Ishikawa (cell line): ENCODE measurements around the gene NDUFB3.

Source experiments
- EGR1 ChIP-seq: IDR thresholded peaks from 2 replicates; pipeline ENCODE4 v1.6.1; 2012
- EP300 ChIP-seq: IDR thresholded peaks from 2 replicates; pipeline ENCODE4 v1.6.1; 2012; ENCODE audit warnings: borderline replicate concordance
- TCF12 ChIP-seq: IDR thresholded peaks from 2 replicates; pipeline ENCODE4 v1.6.1; 2012; ENCODE audit warnings: low read depth
- TEAD4 ChIP-seq: IDR thresholded peaks from 2 replicates; pipeline ENCODE4 v1.6.1; 2012

DNA sequence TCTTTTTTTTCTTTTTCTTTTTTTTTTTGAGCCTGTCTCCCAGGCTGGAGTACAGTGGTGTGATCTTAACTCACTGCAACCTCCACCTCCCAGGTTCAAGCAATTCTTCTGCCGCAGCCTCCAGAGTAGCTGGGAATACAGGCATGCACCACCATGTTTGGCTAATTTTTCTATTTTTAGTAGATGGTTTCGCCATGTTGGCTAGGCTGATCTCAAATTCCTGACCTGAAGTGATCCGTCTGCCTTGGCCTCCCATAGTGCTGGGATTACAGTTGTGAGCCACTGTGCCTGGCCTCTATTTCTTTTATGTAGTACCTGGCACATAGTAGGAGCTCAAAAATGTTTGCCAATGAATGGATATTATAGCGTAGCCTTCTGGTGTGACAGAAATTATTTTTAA, 37.4 kb downstream of the NDUFB3 start:
- no peak for TF ChIP-seq EP300
- no peak for TF ChIP-seq EGR1
- TF ChIP-seq TEAD4: no peak
- TF ChIP-seq TCF12: no peak
